Measurements from ENCODE around the gene TMEM179. TPM values are rescaled to one million over a fixed set of nuclear protein-coding genes. Genes with fewer than 3 reads are reported as not detected.

TMEM179 gene
- total RNA-seq, 1 donor: not detected

- Histone ChIP-seq H3K9me3 (ENCODE audit: low read depth, low read length) (no peaks in the 10 kb centered on the region), H3K27me3 (ENCODE audit: insufficient read depth, low read length) (no peaks in the 10 kb centered on the region), H3K4me3 (ENCODE audit: low read length) (no peak overlapping the region), H3K4me1 (ENCODE audit: insufficient read depth, low read length) (no peaks in the 10 kb centered on the region)
Measured at GRCh38 chr14:104555430-104556255, 48.9 kb downstream of the TMEM179 start.

- H3K4me3 ChIP-seq (ENCODE audit: low read length): no peak overlapping the region
- no peaks in the 10 kb centered on the region for H3K27me3 ChIP-seq (ENCODE audit: insufficient read depth, low read length)
- H3K4me1 ChIP-seq (ENCODE audit: insufficient read depth, low read length): no peaks in the 10 kb centered on the region
- H3K9me3 ChIP-seq (ENCODE audit: low read depth, low read length): no peaks in the 10 kb centered on the region
Measured at GRCh38 chr14:104554608-104555429, 49.8 kb downstream of the TMEM179 start.

GRCh38 chr14:104554088-104554607, 50.4 kb downstream of the TMEM179 start:
- H3K4me1 ChIP-seq (ENCODE audit: insufficient read depth, low read length): no peaks in the 10 kb centered on the region
- no peaks in the 10 kb centered on the region for H3K9me3 ChIP-seq (ENCODE audit: low read depth, low read length)
- no peaks in the 10 kb centered on the region for H3K27me3 ChIP-seq (ENCODE audit: insufficient read depth, low read length)
- H3K4me3 ChIP-seq (ENCODE audit: low read length): no peak overlapping the region

- no peaks in the 10 kb centered on the region for H3K9me3 ChIP-seq (ENCODE audit: low read depth, low read length)
- H3K27me3 ChIP-seq (ENCODE audit: insufficient read depth, low read length): no peaks in the 10 kb centered on the region
- no peaks in the 10 kb centered on the region for H3K4me1 ChIP-seq (ENCODE audit: insufficient read depth, low read length)
- no peak overlapping the region for H3K4me3 ChIP-seq (ENCODE audit: low read length)
Measured at GRCh38 chr14:104553166-104554087, 51.1 kb downstream of the TMEM179 start.

- no peaks in the 10 kb centered on the region for H3K9me3 ChIP-seq (ENCODE audit: low read depth, low read length)
- H3K4me3 ChIP-seq (ENCODE audit: low read length): no peak overlapping the region
- no peaks in the 10 kb centered on the region for H3K27me3 ChIP-seq (ENCODE audit: insufficient read depth, low read length)
- no peaks in the 10 kb centered on the region for H3K4me1 ChIP-seq (ENCODE audit: insufficient read depth, low read length)
Measured at GRCh38 chr14:104552738-104553125, 51.8 kb downstream of the TMEM179 start.

- Histone ChIP-seq H3K27me3 (ENCODE audit: insufficient read depth, low read length) (no peaks in the 10 kb centered on the region), H3K9me3 (ENCODE audit: low read depth, low read length) (no peaks in the 10 kb centered on the region), H3K4me3 (ENCODE audit: low read length) (no peak overlapping the region), H3K4me1 (ENCODE audit: insufficient read depth, low read length) (no peaks in the 10 kb centered on the region)
Measured at GRCh38 chr14:104551851-104552737, 52.5 kb downstream of the TMEM179 start.

GRCh38 chr14:104550861-104551728, 53.5 kb downstream of the TMEM179 start:
- Histone ChIP-seq H3K4me3 (ENCODE audit: low read length) (no peak overlapping the region), H3K4me1 (ENCODE audit: insufficient read depth, low read length) (no peaks in the 10 kb centered on the region), H3K9me3 (ENCODE audit: low read depth, low read length) (no peaks in the 10 kb centered on the region), H3K27me3 (ENCODE audit: insufficient read depth, low read length) (no peaks in the 10 kb centered on the region)

- H3K4me3 ChIP-seq (ENCODE audit: low read length): no peak overlapping the region
- no peaks in the 10 kb centered on the region for H3K27me3 ChIP-seq (ENCODE audit: insufficient read depth, low read length)
- no peaks in the 10 kb centered on the region for H3K4me1 ChIP-seq (ENCODE audit: insufficient read depth, low read length)
- no peaks in the 10 kb centered on the region for H3K9me3 ChIP-seq (ENCODE audit: low read depth, low read length)
Measured at GRCh38 chr14:104550340-104550860, 54.2 kb downstream of the TMEM179 start.

GRCh38 chr14:104549536-104550339, 54.8 kb downstream of the TMEM179 start:
- Histone ChIP-seq H3K27me3 (ENCODE audit: insufficient read depth, low read length) (no peaks in the 10 kb centered on the region), H3K4me1 (ENCODE audit: insufficient read depth, low read length) (no peaks in the 10 kb centered on the region), H3K4me3 (ENCODE audit: low read length) (no peak overlapping the region), H3K9me3 (ENCODE audit: low read depth, low read length) (no peaks in the 10 kb centered on the region)

- Histone ChIP-seq H3K27me3 (ENCODE audit: insufficient read depth, low read length) (no peaks in the 10 kb centered on the region), H3K9me3 (ENCODE audit: low read depth, low read length) (no peaks in the 10 kb centered on the region), H3K4me3 (ENCODE audit: low read length) (no peak overlapping the region), H3K4me1 (ENCODE audit: insufficient read depth, low read length) (no peaks in the 10 kb centered on the region)
Measured at GRCh38 chr14:104548802-104549535, 55.6 kb downstream of the TMEM179 start.

- Histone ChIP-seq H3K4me3 (ENCODE audit: low read length) (no peak overlapping the region), H3K27me3 (ENCODE audit: insufficient read depth, low read length) (no peaks in the 10 kb centered on the region), H3K9me3 (ENCODE audit: low read depth, low read length) (no peaks in the 10 kb centered on the region), H3K4me1 (ENCODE audit: insufficient read depth, low read length) (no peaks in the 10 kb centered on the region)
Measured at GRCh38 chr14:104547998-104548700, 56.4 kb downstream of the TMEM179 start.
